ENCODE measurements around the gene CDC25C. TPM values are rescaled to one million over a fixed set of nuclear protein-coding genes. Genes with fewer than 3 reads are reported as not detected.

Gene CDC25C
- total RNA-seq, 2 experiments from 2014 or later, result not detected

DNA sequence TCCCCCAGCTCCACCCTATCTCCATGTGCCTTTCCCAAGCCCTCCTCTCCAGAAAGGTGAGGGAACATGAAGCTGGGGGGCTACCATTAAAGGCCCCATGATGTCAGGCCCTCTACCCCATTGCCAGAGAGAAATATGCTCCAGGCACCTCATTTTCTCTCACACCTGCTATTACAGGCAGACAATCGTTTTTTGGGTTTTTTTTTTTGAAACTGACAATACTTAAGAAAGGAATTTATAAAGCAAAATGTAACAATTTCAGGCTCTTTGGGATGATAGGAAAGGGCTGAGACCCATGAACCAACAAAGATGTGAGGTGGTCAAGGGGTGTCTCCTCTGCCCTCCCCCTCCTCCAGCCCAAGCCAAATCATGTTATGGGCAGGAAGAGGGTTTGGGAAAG is 55.7 kb downstream of the CDC25C start:
- Mint-ChIP-seq H3K36me3 (ENCODE audit: low read depth) (no peaks in the 10 kb centered on the region), H3K27ac (no peak overlapping the region), H3K27me3 (peaks cover 37% of the 10 kb centered on the region), H3K9me3 (no peaks in the 10 kb centered on the region), H3K4me1 (ENCODE audit: low read depth) (peaks cover 5% of the 10 kb centered on the region), H3K4me3 (no peak overlapping the region)
- H3K9me3 ChIP-seq (ENCODE audit: control insufficient read depth in 1 of 2, insufficient read depth in 1 of 2, low read length in 2 of 2), result no peaks in the 10 kb centered on the region
- H3K36me3 ChIP-seq (ENCODE audit: insufficient read depth, low read length), result no peaks in the 10 kb centered on the region
- intact Hi-C loops (cut with DNase I, micrococcal nuclease), result no loop called here
- TF ChIP-seq, protein P1, sequence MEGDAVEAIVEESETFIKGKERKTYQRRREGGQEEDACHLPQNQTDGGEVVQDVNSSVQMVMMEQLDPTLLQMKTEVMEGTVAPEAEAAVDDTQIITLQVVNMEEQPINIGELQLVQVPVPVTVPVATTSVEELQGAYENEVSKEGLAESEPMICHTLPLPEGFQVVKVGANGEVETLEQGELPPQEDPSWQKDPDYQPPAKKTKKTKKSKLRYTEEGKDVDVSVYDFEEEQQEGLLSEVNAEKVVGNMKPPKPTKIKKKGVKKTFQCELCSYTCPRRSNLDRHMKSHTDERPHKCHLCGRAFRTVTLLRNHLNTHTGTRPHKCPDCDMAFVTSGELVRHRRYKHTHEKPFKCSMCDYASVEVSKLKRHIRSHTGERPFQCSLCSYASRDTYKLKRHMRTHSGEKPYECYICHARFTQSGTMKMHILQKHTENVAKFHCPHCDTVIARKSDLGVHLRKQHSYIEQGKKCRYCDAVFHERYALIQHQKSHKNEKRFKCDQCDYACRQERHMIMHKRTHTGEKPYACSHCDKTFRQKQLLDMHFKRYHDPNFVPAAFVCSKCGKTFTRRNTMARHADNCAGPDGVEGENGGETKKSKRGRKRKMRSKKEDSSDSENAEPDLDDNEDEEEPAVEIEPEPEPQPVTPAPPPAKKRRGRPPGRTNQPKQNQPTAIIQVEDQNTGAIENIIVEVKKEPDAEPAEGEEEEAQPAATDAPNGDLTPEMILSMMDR (IDR thresholded peaks at IDR 0.05), result no peak
- peaks cover 17% of the 10 kb centered on the region in 2 experiments for H3K27me3 ChIP-seq (ENCODE audit: control insufficient read depth in 1 of 2, insufficient read depth in 2 of 2, low read length in 2 of 2)
- no peak for ATAC-seq (ENCODE audit: poor library complexity)
- no peak for DNase-seq
- POLR2A ChIA-PET, result no interaction called here
- CTCF ChIA-PET, result no interaction called here
- no peak overlapping the region for H3K4me3 ChIP-seq (ENCODE audit: low read length)
- peaks cover 7% of the 10 kb centered on the region for H3K4me1 ChIP-seq (ENCODE audit: insufficient read depth, low read length)
- no peak overlapping the region for H3K27ac ChIP-seq (ENCODE audit: low read depth in 1 of 2, low read length in 2 of 2)

DNA sequence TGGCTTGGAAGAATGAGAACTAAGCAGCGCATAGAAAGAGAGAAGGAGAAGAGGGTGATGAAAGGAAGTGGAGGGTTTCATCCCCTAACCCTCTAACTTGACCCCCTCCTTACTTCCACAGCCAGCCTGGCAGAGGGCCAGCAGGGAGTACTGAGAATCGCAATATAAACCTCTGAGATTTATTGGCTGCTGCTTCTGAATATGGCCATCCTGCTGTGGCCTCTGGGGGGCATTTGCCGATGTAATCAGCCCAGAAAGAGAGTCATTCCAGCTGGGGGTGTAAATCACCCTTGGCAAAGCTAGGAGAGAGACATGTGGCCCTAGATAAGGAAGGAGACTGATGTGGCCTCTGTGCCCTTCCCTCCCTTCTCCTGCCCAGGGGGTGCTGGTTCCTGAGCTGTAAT is 56.2 kb downstream of the CDC25C start:
- peaks cover 17% of the 10 kb centered on the region in 2 experiments for H3K27me3 ChIP-seq (ENCODE audit: control insufficient read depth in 1 of 2, insufficient read depth in 2 of 2, low read length in 2 of 2)
- DNase-seq (no peak), ATAC-seq (ENCODE audit: poor library complexity) (no peak)
- peaks cover 5% of the 10 kb centered on the region for H3K4me1 Mint-ChIP-seq (ENCODE audit: low read depth)
- H3K36me3 ChIP-seq (ENCODE audit: insufficient read depth, low read length), result no peaks in the 10 kb centered on the region
- intact Hi-C loops (cut with DNase I, micrococcal nuclease), result no loop called here
- TF ChIP-seq, protein P1 (IDR thresholded peaks at IDR 0.05), result no peak
- no peak overlapping the region for H3K4me3 ChIP-seq (ENCODE audit: low read length)
- H3K9me3 Mint-ChIP-seq, result no peaks in the 10 kb centered on the region
- H3K27ac Mint-ChIP-seq, result no peak overlapping the region
- H3K9me3 ChIP-seq (ENCODE audit: control insufficient read depth in 1 of 2, insufficient read depth in 1 of 2, low read length in 2 of 2), result no peaks in the 10 kb centered on the region
- CTCF ChIA-PET, result no interaction called here
- POLR2A ChIA-PET, result no interaction called here
- no peaks in the 10 kb centered on the region for H3K36me3 Mint-ChIP-seq (ENCODE audit: low read depth)
- no peak overlapping the region for H3K27ac ChIP-seq (ENCODE audit: low read depth in 1 of 2, low read length in 2 of 2)
- peaks cover 7% of the 10 kb centered on the region for H3K4me1 ChIP-seq (ENCODE audit: insufficient read depth, low read length)
- H3K27me3 Mint-ChIP-seq, result peaks cover 37% of the 10 kb centered on the region
- H3K4me3 Mint-ChIP-seq, result no peak overlapping the region

DNA sequence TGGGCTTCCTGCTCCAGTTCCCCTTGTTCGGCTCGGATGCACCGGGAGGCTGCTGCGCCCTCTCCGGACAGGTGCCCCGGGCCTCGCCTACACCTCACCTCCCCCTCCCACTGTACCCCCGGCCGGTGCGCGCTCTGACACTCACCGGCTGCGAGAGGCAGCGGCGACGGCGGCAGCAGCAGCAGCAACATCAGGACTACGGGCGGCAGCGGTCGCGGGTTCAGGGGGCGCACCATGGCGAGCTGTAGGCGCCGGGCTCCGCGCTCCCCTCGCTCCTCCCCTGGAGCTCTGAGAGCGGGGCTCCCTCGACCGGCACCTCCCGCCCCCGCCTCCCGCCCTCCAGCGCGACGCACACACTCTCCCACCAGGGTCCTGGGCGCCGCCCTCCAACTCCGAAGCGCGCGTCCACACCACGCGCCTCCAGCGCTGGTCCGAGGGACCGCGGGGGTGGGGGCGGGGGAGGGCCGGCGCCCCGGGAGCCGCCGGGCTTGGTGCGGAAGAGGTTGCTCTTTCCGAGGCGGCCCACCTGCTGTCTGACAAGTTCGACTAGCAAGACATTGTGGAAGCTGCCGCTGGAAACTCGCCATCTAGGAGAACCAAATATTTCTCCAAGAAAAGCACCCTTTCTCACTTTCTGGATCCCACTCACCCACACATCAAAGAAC is 57.3 kb downstream of the CDC25C start, which contains the start of gene GFRA3:
GFRA3 (minus strand) TSS at position 433 of the 665 bp plus-strand sequence; CDS start at position 236, 197 bp downstream.
- ATAC-seq (ENCODE audit: poor library complexity), result no peak

More for the DNA sequence above, 57.3 kb downstream of the CDC25C start, which contains the start of gene GFRA3:
- Mint-ChIP-seq H3K36me3 (ENCODE audit: low read depth) (no peaks in the 10 kb centered on the region), H3K27me3 (peaks cover 37% of the 10 kb centered on the region), H3K9me3 (no peaks in the 10 kb centered on the region), H3K27ac (no peak within 1 kb of the TSS), H3K4me3 (peak within 1 kb of the TSS; percentile 64), H3K4me1 (ENCODE audit: low read depth) (peaks cover 5% of the 10 kb centered on the region)
- no peaks in the 10 kb centered on the region for H3K9me3 ChIP-seq (ENCODE audit: control insufficient read depth in 1 of 2, insufficient read depth in 1 of 2, low read length in 2 of 2)
- peaks cover 7% of the 10 kb centered on the region for H3K4me1 ChIP-seq (ENCODE audit: insufficient read depth, low read length)
- ChIA-PET CTCF (no interaction called here), POLR2A (no interaction called here)
- intact Hi-C loops (cut with DNase I, micrococcal nuclease), result no loop called here
- H3K36me3 ChIP-seq (ENCODE audit: insufficient read depth, low read length), result no peaks in the 10 kb centered on the region
- peak within 1 kb of the TSS; percentile 7 for H3K4me3 ChIP-seq (ENCODE audit: low read length)
- DNase-seq, result peak in 2 of 14 experiments; percentile 4 to 12
- no peak within 1 kb of the TSS for H3K27ac ChIP-seq (ENCODE audit: low read depth in 1 of 2, low read length in 2 of 2)
- TF ChIP-seq, protein P1 (IDR thresholded peaks at IDR 0.05), result no peak
- H3K27me3 ChIP-seq (ENCODE audit: control insufficient read depth in 1 of 2, insufficient read depth in 2 of 2, low read length in 2 of 2), result peaks cover 17% of the 10 kb centered on the region in 2 experiments
